GM19035 (cell line): ENCODE results near the gene INPPL1.

Experiments
- ATAC-seq: cut with Tn5 transposase; IDR thresholded peaks from one replicate; pipeline ENCODE4 v1.9.1; 2021; ENCODE audit not compliant: unreplicated experiment

INPPL1 gene

DNA sequence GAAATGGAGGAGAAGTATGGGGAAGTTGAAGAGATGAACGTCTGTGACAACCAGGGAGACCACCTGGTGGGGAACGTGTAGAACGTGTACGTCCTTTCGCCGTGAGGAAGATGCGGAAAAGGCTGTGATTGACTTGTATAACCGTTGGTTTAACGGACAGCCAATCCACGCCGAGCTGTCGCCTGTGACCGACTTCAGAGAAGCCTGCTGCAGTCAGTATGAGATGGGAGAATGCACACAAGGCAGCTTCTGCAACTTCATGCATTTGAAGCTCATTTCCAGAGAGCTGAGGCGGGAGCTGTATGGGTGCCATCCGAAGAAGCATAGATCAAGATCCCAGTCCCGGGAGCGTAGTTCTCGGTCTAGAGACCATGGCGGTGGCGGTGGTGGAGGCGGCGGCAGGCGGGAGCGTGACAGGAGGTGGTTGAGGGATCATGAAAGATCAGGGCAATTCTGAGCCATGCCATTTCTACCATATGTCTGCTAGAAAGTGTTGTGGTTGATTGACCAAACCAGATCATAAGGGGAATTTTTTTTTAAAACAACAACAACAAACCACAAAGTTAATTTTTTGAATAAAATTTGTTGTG, 56.3 kb downstream of the INPPL1 start:
- no peak for ATAC-seq

DNA sequence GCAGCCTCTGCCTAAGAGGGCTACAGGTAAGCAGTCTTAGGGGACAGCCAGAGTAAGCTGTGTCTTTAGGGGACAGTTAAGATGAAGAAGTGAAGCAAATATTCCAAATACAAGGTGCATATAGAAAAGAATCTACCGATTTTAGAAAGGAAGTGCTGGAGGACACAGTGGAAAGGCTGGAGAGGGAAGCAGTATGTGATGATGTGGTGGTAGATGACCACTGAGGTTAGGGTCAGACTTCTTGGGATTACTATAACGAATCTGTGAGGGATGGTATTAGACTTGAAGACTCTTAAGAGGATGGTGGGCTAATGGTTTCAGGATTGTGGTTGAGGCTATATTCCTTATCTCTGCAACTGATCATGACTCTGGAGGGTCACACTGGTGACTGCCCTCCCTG, 59.4 kb downstream of the INPPL1 start:
- no peak for ATAC-seq

DNA sequence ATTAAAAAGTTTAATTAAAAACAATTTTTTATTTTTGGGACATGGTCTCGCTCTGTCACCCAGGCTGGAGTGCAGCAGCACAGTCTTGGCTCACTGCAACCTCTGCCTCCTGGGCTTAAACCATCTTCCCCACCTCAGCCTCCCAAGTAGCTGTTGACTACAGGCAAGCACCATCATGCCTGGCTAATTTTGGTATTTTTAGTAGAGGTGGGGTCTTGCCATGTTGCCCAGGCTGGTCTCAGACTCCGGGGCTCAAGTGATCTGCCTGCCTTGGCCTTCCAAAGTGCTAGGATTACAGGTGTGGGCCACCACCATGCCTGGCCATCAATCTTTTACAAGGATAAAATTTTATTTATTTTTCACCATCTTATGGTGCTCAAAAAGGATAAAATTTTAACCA, 62.7 kb downstream of the INPPL1 start:
- ATAC-seq = no peak
